Measurements from ENCODE around the gene PUS3.

Gene PUS3

DNA sequence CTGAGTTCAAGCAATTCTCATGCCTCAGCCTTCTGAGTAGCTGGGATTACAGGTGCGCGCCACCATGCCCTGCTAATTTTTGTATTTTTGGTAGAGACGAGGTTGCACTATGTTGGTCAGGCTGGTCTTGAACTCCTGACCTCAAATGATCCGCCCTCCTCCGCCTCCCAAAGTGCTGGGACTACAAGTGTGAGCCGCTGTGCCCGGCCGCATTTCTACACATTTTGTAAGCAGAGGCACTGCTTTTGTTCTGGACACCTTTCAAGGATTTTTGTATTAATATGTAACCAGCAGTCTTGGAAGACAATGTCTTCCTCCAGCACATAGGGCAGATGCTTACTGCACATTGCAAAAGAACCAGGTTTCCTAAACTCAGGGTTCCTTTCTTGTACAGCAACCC, 31.5 kb upstream of the PUS3 start:
- no peaks in the 10 kb centered on the region for H3K9me3 ChIP-seq (ENCODE audit: severe bottlenecking)
- ATAC-seq (ENCODE audit: low read depth) (no peak), DNase-seq (ENCODE audit: low spot score) (no peak)
- H3K36me3 ChIP-seq (ENCODE audit: low read depth), result no peaks in the 10 kb centered on the region
- TF ChIP-seq, protein P1, sequence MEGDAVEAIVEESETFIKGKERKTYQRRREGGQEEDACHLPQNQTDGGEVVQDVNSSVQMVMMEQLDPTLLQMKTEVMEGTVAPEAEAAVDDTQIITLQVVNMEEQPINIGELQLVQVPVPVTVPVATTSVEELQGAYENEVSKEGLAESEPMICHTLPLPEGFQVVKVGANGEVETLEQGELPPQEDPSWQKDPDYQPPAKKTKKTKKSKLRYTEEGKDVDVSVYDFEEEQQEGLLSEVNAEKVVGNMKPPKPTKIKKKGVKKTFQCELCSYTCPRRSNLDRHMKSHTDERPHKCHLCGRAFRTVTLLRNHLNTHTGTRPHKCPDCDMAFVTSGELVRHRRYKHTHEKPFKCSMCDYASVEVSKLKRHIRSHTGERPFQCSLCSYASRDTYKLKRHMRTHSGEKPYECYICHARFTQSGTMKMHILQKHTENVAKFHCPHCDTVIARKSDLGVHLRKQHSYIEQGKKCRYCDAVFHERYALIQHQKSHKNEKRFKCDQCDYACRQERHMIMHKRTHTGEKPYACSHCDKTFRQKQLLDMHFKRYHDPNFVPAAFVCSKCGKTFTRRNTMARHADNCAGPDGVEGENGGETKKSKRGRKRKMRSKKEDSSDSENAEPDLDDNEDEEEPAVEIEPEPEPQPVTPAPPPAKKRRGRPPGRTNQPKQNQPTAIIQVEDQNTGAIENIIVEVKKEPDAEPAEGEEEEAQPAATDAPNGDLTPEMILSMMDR (IDR thresholded peaks at IDR 0.05; ENCODE audit: poor library complexity, severe bottlenecking), result no peak
- no peaks in the 10 kb centered on the region for H3K4me1 ChIP-seq (ENCODE audit: insufficient read depth, poor library complexity, severe bottlenecking)
- H3K27me3 ChIP-seq (ENCODE audit: insufficient read depth, poor library complexity, severe bottlenecking), result no peaks in the 10 kb centered on the region
- no peak overlapping the region for H3K4me3 ChIP-seq (ENCODE audit: severe bottlenecking)
- no peak overlapping the region for H3K27ac ChIP-seq (ENCODE audit: poor library complexity, severe bottlenecking)

DNA sequence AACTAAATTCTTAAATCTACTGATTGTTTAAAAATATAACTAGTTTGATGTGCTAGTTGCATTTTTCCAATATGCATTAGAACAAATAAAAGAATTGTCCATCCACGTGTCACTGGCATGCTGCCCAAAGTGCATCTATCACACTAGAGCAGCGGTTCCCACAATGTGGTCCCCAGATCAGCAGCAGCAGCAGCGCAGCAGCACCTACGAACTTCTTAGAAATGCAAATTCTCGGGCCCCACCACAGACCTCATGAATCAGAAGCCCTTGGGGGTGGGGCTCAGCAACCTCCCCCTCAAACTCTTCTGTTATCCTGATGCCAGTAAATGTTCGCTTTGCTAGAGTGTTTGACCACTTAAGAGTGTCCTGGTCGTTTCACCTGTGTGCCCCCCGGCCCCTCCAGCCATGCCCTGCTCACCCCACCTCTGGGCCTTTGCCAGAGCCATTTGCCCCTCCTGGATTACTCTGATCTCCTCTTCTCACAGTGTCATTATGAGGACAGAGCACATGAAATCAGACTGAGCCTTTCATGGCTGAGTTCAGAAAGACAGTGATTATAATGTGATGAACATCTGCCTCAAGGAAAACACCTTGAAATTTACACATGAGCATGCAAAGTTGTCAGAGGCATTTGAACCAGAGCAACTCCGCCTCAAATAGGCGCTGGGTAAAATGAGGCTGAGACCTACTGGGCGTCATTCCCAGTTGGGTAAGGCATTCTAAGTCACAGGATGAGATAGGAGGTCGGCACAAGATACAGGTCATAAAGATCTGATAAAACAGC, 30.2 kb upstream of the PUS3 start:
- ATAC-seq (ENCODE audit: low read depth), result no peak

DNA sequence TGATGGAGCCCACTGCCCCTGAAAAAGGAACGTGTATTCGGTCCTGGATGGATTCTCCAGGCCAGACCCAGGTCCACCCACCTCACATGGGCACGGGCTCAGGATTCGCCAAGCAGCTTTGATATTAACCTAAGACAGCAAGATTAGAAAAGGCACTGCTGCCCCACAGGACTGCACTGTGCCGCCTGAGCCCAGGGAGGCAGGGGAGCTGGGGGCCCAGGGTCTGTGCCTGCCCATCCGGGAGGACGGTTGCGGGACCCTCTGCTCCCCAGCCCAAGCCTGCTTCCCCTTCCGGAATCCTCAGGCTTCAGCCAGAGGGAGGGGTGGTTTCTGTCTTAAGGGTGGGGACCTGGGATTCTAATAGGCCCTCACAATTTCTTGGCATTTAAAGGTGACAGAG, 29.3 kb upstream of the PUS3 start:
- no peak overlapping the region for H3K4me3 ChIP-seq (ENCODE audit: severe bottlenecking)
- DNase-seq (ENCODE audit: low spot score) (no peak), ATAC-seq (ENCODE audit: low read depth) (no peak)
- H3K36me3 ChIP-seq (ENCODE audit: low read depth), result no peaks in the 10 kb centered on the region
- no peaks in the 10 kb centered on the region for H3K4me1 ChIP-seq (ENCODE audit: insufficient read depth, poor library complexity, severe bottlenecking)
- TF ChIP-seq, protein P1 (IDR thresholded peaks at IDR 0.05; ENCODE audit: poor library complexity, severe bottlenecking), result no peak
- H3K9me3 ChIP-seq (ENCODE audit: severe bottlenecking), result no peaks in the 10 kb centered on the region
- H3K27me3 ChIP-seq (ENCODE audit: insufficient read depth, poor library complexity, severe bottlenecking), result no peaks in the 10 kb centered on the region
- H3K27ac ChIP-seq (ENCODE audit: poor library complexity, severe bottlenecking), result no peak overlapping the region

More for the DNA sequence above, 30.2 kb upstream of the PUS3 start:
- DNase-seq (ENCODE audit: low spot score), result no peak
- Histone ChIP-seq H3K27me3 (ENCODE audit: insufficient read depth, poor library complexity, severe bottlenecking) (no peaks in the 10 kb centered on the region), H3K36me3 (ENCODE audit: low read depth) (no peaks in the 10 kb centered on the region), H3K9me3 (ENCODE audit: severe bottlenecking) (no peaks in the 10 kb centered on the region), H3K4me1 (ENCODE audit: insufficient read depth, poor library complexity, severe bottlenecking) (no peaks in the 10 kb centered on the region), H3K4me3 (ENCODE audit: severe bottlenecking) (no peak overlapping the region), H3K27ac (ENCODE audit: poor library complexity, severe bottlenecking) (no peak overlapping the region)
- TF ChIP-seq, protein P1 (IDR thresholded peaks at IDR 0.05; ENCODE audit: poor library complexity, severe bottlenecking), result no peak

DNA sequence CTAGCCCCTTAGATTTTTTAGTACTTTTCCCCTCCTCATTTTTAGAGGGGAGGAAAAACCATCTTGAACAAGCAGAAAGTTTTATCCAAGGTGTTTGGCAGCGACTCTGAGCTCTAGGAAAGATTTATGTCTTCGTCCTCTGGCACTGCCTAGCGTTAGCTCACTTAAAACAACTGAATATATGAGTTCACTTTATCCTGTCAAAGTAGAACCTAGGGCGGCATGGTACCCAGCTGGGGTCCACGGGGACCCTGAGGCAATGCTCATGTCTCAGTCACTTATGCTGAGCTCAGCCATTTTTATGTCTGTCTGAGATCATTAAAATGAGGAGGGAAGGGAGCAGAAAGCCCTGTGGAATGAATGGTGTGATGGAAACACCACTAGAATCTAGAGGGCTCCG, 28.7 kb upstream of the PUS3 start:
- H3K27ac ChIP-seq (ENCODE audit: poor library complexity, severe bottlenecking), result no peak overlapping the region
- no peak for ATAC-seq (ENCODE audit: low read depth)
- H3K4me3 ChIP-seq (ENCODE audit: severe bottlenecking), result no peak overlapping the region
- TF ChIP-seq, protein P1 (IDR thresholded peaks at IDR 0.05; ENCODE audit: poor library complexity, severe bottlenecking), result no peak
- no peaks in the 10 kb centered on the region for H3K4me1 ChIP-seq (ENCODE audit: insufficient read depth, poor library complexity, severe bottlenecking)
- no peaks in the 10 kb centered on the region for H3K9me3 ChIP-seq (ENCODE audit: severe bottlenecking)
- DNase-seq (ENCODE audit: low spot score), result no peak
- no peaks in the 10 kb centered on the region for H3K27me3 ChIP-seq (ENCODE audit: insufficient read depth, poor library complexity, severe bottlenecking)
- H3K36me3 ChIP-seq (ENCODE audit: low read depth), result no peaks in the 10 kb centered on the region

DNA sequence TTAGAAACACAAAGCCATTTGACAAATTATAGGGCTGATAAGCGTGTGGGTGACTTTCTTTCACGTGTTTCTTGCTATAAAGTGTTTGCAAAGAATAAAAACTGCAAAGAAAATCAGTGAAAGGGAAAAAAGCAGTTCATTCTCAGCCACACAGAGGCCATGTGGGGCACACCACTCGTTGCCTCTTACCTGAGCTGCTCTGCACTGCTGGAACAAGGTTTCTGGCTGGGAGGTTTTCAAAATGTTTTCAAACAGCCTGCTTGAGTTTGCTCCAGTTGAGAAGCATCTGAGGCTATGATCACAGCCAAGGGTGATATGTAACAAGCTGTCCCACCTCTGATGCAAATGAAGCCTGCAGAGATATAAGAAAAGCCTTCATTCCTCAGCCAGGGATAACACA, 28.1 kb upstream of the PUS3 start:
- Histone ChIP-seq H3K4me1 (ENCODE audit: insufficient read depth, poor library complexity, severe bottlenecking) (no peaks in the 10 kb centered on the region), H3K27ac (ENCODE audit: poor library complexity, severe bottlenecking) (no peak overlapping the region), H3K36me3 (ENCODE audit: low read depth) (no peaks in the 10 kb centered on the region), H3K4me3 (ENCODE audit: severe bottlenecking) (no peak overlapping the region), H3K27me3 (ENCODE audit: insufficient read depth, poor library complexity, severe bottlenecking) (no peaks in the 10 kb centered on the region), H3K9me3 (ENCODE audit: severe bottlenecking) (no peaks in the 10 kb centered on the region)
- DNase-seq (ENCODE audit: low spot score) (no peak), ATAC-seq (ENCODE audit: low read depth) (no peak)
- TF ChIP-seq, protein P1 (IDR thresholded peaks at IDR 0.05; ENCODE audit: poor library complexity, severe bottlenecking), result no peak

Data from RWPE2 (cell line).